CD4-positive, alpha-beta T cell treated with Interleukin-6 for 4 hours (primary cell): ENCODE results near the gene RGS3.
"Not testable (repeated sequence)": the region's sequence is repeated elsewhere in the genome, so short reads cannot be mapped to it uniquely, and the experiment has no call there.

Experiments
- DNase-seq: peaks from one replicate; pipeline ENCODE4 v3.0.0-alpha.2; 2020; ENCODE audit warnings: mixed read lengths

The RGS3 gene

DNA sequence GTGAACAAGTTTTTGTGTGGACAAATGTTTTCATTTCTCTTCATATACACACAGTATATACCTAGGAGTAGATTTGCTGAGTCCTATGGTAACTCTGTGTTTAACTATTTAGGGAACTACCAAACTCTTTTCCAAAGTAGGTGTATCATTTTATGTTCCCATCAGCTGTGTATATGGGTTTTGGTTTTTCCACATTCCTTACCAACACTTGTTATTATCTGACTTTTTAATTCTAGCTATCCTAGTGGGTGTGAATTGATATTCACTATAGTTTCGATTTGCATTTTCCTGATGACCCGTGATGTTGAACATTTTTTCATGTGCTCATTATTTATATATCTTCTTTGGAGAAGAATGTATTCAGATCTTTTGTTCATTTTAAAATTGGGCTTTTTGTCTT, 3.7 kb downstream of the RGS3 start:
- DNase-seq, result no peak

DNA sequence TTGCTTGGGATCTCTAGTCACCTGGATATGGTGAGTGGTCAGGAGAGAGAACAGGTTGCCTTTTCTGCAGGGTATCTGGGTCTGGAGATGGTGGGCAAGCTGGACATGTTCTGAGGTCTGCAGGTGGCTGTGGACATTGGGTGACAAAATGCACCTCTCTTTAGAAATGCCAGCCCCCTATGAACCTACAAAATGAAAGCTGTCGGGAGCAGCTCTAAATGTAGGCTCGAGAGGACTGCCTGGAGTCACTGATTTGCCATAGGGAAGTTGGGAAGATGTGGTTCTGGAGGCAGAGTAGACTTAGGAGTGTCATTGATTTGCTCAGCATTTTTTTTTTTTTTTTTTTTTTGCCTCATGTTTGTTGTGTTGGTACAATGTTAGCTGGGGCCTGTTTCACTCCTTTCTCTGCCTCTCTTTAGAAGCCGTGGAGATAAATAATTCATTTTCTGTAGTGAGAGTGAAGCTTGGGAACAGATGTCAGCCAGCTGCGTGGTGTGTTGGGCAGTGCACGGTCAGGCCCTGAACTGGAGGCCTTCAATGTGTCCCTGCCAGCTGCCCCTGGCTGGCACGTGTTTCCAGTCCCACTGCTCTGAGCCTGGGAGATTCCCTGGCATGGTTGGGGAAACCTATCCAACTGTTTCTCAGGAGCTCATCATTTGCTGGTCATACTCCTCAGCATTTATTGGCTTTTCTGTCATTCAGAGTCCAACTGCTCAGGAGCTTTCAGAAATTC, 5.4 kb downstream of the RGS3 start:
- no peak for DNase-seq

GRCh38 chr9:113471143-113471542, 7.6 kb downstream of the RGS3 start:
- DNase-seq, result no peak

DNA sequence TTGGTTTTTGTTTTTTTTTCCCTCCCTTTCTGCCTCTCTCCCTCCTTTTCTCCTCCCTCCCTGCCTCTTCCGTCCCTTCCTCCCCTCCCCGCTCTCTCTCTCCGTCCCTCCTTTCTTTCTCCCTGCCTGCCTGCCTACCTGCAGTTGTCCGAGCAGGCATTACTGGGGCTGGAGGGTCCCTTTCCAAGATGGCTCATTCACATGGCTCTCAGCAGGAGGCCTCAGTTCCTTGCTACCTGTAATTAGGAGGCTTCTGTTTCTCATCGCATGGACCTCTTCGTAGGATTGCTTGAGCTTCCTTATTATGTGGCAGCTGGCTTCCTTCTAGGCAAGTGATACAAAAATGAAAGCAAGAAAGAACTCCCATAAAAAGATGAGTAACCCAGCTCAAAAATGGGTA, 8.0 kb downstream of the RGS3 start:
- DNase-seq, result no peak

- DNase-seq, result no peak
These were observed 8.7 kb downstream of the RGS3 start for GRCh38 chr9:113472199-113472598.

- DNase-seq, result no peak
These were observed 11.0 kb downstream of the RGS3 start for GRCh38 chr9:113474360-113475028.

DNA sequence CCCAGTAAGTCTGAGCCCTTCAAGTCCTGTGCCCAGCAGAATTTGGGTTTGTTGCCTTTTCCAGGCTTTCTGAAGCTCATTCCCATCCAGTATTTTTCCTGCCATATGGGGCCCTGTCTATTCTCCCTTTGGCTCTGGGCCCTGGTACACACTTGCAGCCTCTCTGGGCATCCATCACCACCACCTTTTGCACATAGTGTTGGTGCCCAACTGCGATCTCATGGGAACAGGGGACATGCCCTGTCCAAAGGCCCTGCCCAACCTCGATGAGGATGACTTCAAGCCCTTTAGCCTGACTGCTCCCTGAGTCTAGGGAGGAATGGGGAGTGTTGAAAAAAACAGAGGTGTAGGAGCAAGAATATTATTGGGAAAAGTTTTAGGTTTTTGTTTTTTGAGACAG, 11.5 kb downstream of the RGS3 start:
- no peak for DNase-seq

DNA sequence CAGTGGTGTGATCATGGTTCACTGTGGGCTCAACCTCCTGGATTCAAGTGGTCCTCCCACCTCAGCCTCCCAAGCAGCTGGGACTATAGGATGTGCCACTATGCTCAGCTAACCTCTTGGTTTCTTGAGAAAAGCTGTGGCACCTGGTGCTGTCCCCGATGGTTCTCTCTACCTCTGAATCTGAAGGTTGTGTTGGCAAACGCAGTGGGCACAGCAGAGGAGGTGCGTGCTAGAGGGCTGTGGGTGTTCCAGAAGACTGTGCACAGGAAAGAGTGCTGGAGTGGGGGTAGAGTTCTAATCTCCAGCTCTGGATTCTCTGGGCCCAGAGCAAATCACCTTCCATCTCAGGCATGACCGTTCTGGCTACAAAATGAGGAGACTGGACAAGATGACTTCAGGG, 12.5 kb downstream of the RGS3 start:
- DNase-seq, result no peak

DNA sequence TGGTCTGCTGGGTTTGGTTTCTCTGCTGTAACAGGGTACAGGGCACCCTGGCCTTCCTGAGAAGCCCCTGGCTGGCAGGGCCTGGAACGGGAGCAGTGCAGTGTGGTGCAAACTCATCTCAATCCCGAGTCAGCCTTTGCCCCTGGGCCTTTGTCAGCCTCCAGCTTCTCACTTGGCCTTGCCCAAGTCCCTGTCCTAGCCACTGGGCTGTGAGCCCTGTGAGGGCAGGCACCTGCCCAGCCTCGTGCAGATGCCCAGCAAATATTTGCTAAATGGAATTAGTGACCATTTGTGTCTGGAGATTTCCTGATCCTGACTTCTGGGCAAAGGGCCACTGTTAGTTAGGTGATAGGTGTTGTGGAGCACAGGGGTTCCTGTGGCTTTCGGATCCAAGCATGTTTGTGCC, 13.0 kb downstream of the RGS3 start:
- no peak for DNase-seq

DNA sequence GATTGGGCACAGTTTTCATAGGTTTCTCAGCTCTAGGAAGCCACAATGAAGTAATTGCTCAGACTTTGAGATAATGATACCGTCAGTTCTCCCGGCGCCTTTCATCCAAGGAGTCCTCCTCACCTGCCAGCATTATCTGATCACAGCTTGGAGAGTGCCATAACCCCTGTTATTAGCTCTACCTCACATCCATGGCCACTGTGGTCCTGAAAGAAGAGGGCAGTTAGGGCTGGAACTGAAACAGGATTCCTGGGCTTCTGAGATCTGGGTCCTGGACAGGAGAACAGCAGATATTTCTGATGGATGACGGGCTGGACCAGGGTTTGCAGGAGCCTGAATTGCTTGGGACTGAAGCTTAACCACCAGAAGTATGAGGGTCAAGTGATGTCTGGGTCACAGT, 13.5 kb downstream of the RGS3 start:
- DNase-seq, result no peak

GRCh38 chr9:113477661-113478060, 14.1 kb downstream of the RGS3 start:
- DNase-seq, result no peak

DNA sequence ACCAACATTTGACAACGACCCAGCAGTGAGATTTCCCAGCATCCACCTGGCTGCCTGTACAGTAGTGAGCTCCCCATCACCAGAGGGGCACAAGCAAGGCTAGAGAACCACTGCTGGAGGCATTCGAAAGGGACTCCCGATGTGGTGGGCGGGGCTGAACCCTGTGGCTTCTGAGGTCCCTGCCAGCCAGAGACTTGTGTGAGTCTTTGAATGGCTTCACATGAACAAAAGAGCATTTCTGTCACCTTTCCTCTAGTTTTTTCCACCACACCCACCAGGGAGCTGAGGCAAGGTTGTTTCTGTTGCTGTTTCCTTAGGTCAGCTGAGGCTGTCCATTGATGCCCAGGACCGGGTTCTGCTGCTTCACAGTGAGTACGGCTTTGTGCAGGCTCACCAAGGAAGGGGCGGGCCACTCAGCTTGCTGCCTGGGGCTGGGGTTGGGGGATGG, 15.7 kb downstream of the RGS3 start:
- DNase-seq, result peak; percentile 35

DNA sequence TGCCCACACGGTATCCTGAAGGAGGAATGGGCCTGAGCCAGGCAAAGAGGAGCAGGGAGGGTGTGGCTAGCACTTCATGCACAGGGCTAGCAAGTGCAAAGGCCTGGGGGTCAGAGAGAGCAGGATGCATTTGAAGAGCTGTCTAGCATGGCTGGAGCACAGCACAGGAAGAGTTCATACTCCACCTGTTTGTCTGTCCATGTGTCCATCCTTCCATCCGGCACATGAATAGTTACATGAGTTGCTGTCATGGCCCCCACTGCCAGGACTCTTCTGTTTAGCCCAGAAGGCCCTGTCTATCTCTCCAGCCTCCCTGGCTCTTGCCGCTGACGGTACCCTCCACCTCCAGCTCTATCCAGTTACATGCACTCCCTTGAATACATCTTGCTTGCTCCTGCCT, 17.1 kb downstream of the RGS3 start:
- DNase-seq, result no peak

GRCh38 chr9:113481176-113481787, 17.8 kb downstream of the RGS3 start:
- DNase-seq, result no peak

DNA sequence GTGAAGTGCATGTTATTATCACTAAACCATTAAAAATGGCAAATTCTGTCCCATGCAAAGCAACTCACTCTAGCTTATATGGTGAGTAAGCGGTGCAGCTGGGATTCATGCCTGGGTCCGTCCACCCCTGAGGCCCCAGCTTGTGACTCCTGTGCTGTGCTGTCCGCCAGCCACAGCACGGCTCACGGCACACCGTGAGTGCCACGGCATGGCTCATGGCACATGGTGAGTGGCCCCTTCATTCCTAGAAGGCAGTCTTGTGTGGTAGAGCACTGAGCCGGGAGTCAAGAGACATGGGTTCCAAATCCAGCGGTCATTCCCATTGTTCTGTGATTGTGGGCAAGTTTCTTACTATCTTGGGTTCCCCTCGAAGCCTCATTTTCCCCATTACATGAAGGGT, 18.8 kb downstream of the RGS3 start:
- DNase-seq, result no peak

- no peak for DNase-seq
These were observed 19.6 kb downstream of the RGS3 start for GRCh38 chr9:113482991-113483675.

DNA sequence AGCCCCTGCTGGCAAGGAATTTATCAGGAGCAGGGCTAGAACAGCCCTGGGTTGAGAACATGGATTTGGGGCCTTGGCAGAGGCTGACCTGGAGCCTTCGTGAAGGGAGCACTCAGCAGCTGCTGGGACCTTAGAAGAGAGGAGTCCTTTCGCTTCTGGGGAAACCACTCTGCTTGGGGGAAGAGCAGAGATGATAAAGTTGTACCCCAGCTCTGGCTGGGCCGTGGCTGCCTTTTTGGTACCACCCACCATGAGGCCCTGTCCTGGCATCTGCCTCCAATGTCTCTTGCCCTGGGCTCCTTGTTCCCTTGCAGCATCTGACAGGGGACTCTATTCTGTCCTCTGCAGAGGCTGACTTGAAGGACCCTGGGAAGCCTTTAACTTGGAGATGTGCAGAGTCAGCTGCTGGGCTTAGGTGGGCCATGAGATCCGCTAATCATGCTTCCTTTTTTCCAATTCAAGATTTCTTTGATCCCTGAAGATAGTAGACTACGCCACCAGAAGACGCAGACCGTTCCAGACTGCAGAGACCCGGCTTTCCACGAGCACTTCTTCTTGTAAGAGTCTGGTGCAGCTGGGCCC, 20.2 kb downstream of the RGS3 start:
- DNase-seq, result no peak

DNA sequence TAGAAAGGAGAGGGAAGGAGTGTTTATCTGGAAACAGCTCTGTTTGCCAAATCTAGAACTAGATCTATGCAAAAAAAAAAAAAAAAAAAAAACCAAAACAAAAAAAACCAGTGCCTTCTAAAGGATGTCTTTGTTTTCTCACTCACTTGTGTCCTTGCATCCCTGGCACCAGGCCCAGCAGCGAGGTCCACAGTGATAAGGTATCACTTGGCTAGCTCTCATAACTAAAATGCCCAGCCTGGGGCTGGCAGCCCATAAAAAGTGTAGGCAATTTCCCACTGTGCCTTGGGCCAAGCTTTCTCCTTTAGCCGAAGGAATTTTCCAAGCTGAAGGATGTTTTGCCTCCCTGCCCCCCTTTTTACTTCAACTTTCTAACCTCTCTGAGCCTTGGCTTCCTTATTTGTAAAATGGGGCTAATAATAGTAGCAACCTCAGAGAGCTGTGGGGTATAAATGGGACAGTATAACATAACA, 20.8 kb downstream of the RGS3 start:
- no peak for DNase-seq

GRCh38 chr9:113485761-113486115, 22.2 kb downstream of the RGS3 start:
- no peak for DNase-seq

DNA sequence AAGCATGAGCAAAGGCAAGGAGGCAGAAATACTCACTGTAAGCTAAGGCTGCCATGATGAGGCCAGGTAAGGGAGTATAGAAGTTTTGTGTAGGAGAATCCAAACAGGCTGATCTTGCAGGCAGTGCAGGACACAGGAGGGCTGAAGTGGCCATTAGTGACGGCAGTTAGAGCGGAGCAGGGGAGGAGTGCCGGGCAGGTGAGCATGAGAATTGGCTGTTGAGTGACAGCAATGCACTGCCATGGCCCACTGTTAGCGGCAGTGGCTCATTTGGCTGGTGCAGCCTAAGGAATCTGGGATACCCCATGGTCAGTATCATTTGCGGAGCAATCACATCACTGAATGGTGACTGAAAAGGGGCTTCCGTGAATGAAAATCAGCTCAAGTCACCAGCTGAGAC, 22.8 kb downstream of the RGS3 start:
- no peak for DNase-seq

- DNase-seq, result no peak
These were observed 24.5 kb downstream of the RGS3 start for GRCh38 chr9:113488071-113488470.

- DNase-seq, result no peak
These were observed 25.0 kb downstream of the RGS3 start for GRCh38 chr9:113488490-113488889.

DNA sequence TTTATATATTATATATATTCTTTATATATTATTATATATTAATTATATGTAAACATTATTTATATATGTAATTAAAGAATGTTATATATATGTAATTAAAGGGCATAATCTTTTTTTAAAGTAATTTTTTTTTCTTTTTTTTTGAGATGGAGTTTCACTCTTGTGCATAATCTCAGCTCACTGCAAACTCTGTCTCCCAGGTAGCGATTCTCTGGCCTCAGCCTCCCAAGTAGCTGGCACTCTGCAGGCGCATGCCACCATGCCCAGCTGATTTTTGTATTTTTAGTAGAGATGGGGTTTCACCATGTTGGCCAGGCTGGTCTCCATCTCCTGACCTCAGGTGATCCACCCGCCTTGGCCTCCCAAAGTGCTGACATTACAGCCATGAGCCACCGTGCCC, 27.6 kb downstream of the RGS3 start:
- DNase-seq, result not testable (repeated sequence)
